HG03457 (cell line): ENCODE measurements around the gene LIMA1.
"Not testable (repeated sequence)": the region's sequence is repeated elsewhere in the genome, so short reads cannot be mapped to it uniquely, and the experiment has no call there.

ENCODE experiments used
- ATAC-seq: cut with Tn5 transposase; IDR thresholded peaks from one replicate; pipeline ENCODE4 v1.9.1; 2021; ENCODE audit warnings: moderate number of reproducible peaks; ENCODE audit not compliant: unreplicated experiment

Gene LIMA1

DNA sequence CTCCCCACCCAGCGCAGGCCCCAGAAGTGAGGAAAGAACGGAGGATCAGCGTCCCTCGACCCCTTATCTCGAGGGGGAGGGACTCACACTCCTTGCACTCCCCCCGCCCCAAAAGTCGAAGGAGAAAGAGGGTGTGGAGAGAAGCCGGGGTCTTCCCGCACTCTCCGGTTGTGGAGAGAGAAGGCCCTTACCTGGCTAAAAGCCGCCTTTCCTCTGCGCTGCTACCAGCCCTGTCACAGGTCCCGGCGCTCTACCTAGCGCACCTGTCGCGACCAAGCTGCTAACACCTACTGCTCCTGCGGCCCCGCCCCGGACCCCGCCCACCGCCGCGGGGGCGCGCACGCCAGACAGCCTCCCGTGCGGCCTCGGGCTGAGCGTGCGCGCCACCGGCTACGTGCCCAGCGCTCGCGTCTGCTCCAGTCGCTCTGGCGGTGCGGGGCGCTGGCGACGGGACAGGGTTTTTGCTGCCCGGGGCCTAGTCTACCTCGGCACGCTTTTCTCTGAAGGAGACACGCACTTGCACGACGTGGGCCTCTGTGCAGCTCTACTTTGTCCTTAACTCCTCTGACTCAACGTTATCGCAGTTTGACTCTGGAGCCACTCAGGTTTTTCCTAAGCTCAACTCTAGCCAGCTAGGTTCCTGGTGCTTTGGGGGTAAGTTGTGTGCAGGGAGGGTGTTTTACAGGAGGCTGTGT, at the start of gene LIMA1:
Gene LIMA1, minus strand, starts transcription at position 292 of the 695 bp plus-strand sequence. CDS start 34,769 bp downstream, outside the sequence.
- peak; percentile 71 for ATAC-seq

DNA sequence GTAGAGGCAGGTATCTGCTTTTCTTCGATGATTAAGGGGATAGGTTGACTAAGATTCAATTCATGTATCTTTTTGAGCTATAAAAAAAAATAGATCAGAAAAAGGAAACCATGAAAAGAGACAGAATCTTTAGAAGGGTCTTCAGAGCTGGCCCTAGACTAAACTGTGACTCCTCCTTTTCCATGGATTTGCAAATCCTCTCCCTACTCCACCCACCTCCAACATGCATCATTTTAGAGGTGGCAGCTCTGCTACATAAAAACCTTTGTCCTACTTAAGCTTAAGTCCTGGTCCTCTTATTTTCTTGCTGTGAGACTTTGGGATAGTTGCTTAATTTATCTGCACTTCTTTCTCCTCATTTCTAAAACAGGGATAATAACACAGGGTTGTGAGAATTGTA, 48.4 kb upstream of the LIMA1 start:
- ATAC-seq = no peak

- not testable (repeated sequence) for ATAC-seq
Measured at GRCh38 chr12:50328664-50329063, 45.3 kb upstream of the LIMA1 start.

GRCh38 chr12:50326590-50327284, 43.4 kb upstream of the LIMA1 start:
- no peak for ATAC-seq

GRCh38 chr12:50325890-50326391, 42.6 kb upstream of the LIMA1 start:
- ATAC-seq = no peak

DNA sequence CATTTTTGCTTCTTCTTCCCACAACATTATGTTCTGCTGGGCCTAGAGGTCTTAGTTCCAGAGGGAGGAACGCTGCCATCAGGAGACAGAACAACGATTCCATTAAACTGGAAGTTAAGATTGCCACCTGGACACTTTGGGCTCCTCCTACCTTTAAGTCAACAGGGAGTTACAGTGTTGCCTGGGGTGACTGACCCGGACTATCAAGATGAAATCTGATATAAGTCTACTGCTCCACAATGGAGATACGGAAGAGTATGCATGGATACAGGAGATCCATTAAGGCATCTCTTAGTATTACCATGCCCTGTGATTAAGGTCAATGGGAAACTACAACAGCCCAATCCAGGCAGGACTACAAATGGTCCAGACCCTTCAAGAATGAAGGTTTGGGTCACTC, 41.5 kb upstream of the LIMA1 start:
- ATAC-seq = not testable (repeated sequence)

- not testable (repeated sequence) for ATAC-seq
Measured at GRCh38 chr12:50324077-50324476, 40.8 kb upstream of the LIMA1 start.

- ATAC-seq = no peak
Measured at GRCh38 chr12:50322206-50322605, 38.9 kb upstream of the LIMA1 start.

DNA sequence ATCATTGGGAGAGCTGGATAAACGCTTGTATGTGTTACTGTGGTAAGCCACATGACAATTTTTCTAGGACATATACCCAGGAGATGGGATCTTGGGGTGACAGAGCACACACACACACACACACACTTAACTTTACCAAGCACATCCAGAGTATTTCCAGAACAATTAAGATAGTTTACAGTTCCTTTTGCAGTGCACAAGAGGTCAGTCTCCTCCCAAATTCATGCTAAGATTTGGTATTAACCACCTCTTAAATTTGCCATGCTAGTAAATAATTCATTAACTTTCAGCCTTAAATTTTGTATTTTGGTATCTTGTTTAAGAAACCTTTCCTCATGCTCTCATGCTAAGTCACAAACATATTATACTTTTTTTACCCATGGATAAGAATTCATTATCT, 33.9 kb upstream of the LIMA1 start:
- no peak for ATAC-seq

GRCh38 chr12:50315803-50316202, 32.5 kb upstream of the LIMA1 start:
- no peak for ATAC-seq

GRCh38 chr12:50314636-50315312, 31.5 kb upstream of the LIMA1 start:
- ATAC-seq = no peak

GRCh38 chr12:50313971-50314370, 30.7 kb upstream of the LIMA1 start:
- not testable (repeated sequence) for ATAC-seq

DNA sequence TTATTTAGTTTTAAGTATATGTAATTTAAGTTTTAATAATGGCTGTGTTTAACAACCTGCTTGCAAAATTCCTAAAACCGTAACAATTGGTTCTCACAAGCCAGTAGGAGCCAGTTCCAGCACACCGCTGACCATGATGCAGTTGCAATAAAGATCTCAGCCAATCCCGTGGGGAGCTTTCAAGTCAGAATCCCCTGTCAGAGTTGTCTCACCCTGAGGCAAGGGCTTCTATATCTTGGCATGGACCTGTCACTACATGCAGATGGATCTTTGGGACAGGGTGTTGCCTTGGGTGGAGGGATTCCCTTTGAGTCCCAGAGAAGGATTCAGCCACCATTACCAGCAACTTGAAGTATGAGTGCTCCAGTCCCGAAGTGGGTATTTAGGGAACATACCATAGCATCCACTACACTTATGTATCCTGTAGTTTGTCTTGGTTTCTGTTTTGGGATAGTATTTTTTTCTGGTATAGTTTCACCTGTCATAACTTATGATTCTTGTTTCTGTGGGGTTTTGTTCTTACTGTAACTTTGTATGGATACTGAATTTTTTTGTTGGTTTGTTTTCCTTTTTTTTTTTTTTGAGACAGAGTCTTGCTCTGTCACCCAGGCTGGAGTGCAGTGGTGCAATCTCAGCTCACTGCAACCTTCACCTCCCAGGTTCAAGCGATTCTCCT, 30.1 kb upstream of the LIMA1 start:
- ATAC-seq = no peak

- ATAC-seq = not testable (repeated sequence)
Measured at GRCh38 chr12:50311858-50312609, 28.7 kb upstream of the LIMA1 start.

GRCh38 chr12:50309950-50310349, 26.6 kb upstream of the LIMA1 start:
- ATAC-seq = no peak

DNA sequence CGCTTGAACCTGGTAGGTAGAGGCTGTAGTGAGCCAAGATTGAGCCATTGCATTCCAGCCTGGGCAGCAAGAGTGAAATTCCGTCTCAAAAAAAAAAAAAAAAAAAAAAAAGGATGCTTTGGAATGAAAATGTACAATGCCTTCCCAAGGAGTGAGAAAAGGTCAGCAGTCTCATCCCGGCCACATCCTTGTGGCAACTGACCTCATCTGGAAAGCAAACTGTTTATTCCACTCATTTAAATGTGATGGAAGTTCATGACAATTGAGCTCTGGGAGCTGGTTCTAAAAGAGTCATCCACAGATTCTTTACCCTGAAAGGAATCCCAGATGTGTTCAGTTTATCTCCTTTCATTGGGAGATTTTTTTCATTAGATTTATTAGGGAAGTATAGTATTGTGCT, 19.4 kb upstream of the LIMA1 start:
- no peak for ATAC-seq

DNA sequence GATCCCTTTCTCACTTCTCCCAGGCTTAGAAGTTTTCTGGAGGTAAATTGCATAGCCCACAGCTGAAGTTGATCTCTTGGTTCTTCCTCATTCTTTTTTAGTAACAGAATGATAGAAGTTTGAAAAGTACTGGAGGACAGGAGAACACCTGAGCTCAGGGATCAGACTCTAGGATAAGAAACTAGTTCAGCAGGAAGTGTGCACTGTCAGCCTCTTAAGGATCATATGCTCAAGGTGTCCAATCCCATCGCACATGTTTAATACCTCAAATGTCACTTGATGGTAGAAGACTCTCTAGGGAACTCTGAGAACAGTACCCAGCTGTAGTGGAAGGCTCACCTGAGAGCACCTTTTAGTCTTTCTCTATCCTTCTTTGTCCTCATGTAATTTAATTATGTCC, 14.7 kb upstream of the LIMA1 start:
- ATAC-seq = no peak

GRCh38 chr12:50297027-50297426, 13.7 kb upstream of the LIMA1 start:
- no peak for ATAC-seq

- no peak for ATAC-seq
Measured at GRCh38 chr12:50296554-50296953, 13.2 kb upstream of the LIMA1 start.

DNA sequence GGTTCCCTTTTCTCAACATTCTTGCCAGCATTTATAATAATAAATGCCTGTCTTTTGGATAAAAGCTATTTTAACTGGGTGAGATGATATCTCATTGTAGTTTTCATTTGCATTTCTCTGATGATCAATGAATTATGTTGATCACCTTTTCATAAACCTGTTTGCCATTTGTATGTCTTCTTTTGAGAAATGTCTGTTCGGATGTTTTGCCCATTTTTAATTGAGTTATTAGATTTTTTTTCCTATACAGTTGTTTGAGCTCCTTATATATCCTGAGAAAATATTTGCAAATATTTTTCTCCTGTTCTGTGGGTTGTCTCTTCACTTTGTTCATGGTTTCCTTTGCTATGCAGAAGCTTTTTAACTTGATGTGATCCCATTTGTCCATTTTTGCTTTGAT, 8.1 kb upstream of the LIMA1 start:
- ATAC-seq = no peak
